DND-41 (cell line): ENCODE results near the gene RSPRY1.

Experiments
- ATAC-seq: fragments of 200-7000 bp; cut with Tn5 transposase; 3 replicates; pipeline ENCODE4 v1.9.1; 2021; ENCODE audit warnings: low read depth; ENCODE audit not compliant: insufficient read depth
- DNase-seq: peaks from one replicate; pipeline ENCODE4 v3.0.0-alpha.2; 2020
- H2AFZ ChIP-seq: 2 replicates; pipeline ENCODE4 v1.6.0; 2012; ENCODE audit warnings: low read depth, low read length
- H3K27ac ChIP-seq: 2 replicates; pipeline ENCODE4 v1.5.1; 2012; ENCODE audit warnings: low read length, inconsistent platforms
- H3K27me3 ChIP-seq: fragments of 200-600 bp; sonication (generic); 2 replicates; pipeline ENCODE4 v1.6.0; 2012; ENCODE audit warnings: low read length, mild to moderate bottlenecking, inconsistent platforms; ENCODE audit not compliant: insufficient read depth, poor library complexity
- H3K36me3 ChIP-seq: 2 replicates; pipeline ENCODE4 v1.5.1; 2012; ENCODE audit warnings: low read length, inconsistent platforms; ENCODE audit not compliant: insufficient read depth
- H3K4me1 ChIP-seq: 2 replicates; pipeline ENCODE4 v1.5.1; 2012; ENCODE audit warnings: mild to moderate bottlenecking, low read length; ENCODE audit not compliant: insufficient read depth
- H3K4me2 ChIP-seq: 2 replicates; pipeline ENCODE4 v1.6.0; 2012; ENCODE audit warnings: mild to moderate bottlenecking, moderate library complexity, low read length, inconsistent platforms; ENCODE audit not compliant: insufficient read depth
- H3K4me3 ChIP-seq, 2 experiments: fragments of 200-600 bp in 1 of 2; shearing (Covaris generic) in 1 of 2; 2 replicates each; pipeline ENCODE4 v1.5.1; 2012 to 2016; ENCODE audit warnings: inconsistent platforms in 2 of 2, low read length in 2 of 2, mild to moderate bottlenecking in 2 of 2, low read depth in 1 of 2, moderate library complexity in 1 of 2
- H3K79me2 ChIP-seq: 2 replicates; pipeline ENCODE4 v1.6.0; 2012; ENCODE audit warnings: low read length, inconsistent platforms; ENCODE audit not compliant: insufficient read depth
- H3K9ac ChIP-seq: 2 replicates; pipeline ENCODE4 v1.6.0; 2012; ENCODE audit warnings: low read depth, mild to moderate bottlenecking, inconsistent platforms, low read length, moderate library complexity
- H3K9me3 ChIP-seq: 2 replicates; pipeline ENCODE4 v1.5.1; 2012; ENCODE audit warnings: low read length, moderate library complexity, mild to moderate bottlenecking, inconsistent platforms; ENCODE audit not compliant: insufficient read depth, severe bottlenecking
- H4K20me1 ChIP-seq: 2 replicates; pipeline ENCODE4 v1.6.0; 2012; ENCODE audit warnings: low read length; ENCODE audit not compliant: insufficient read depth
- CTCF ChIP-seq: IDR thresholded peaks from 2 replicates; pipeline ENCODE4 v1.5.1; 2012; ENCODE audit warnings: borderline replicate concordance, low read length, moderate library complexity, mild to moderate bottlenecking; ENCODE audit not compliant: poor library complexity, severe bottlenecking; ENCODE audit errors: extremely low read depth
- EZH2 ChIP-seq: IDR thresholded peaks from 3 replicates; pipeline ENCODE4 v1.6.1; 2012; ENCODE audit warnings: borderline replicate concordance, low read depth, mild to moderate bottlenecking, moderate library complexity, low read length, inconsistent platforms; ENCODE audit not compliant: severe bottlenecking

RSPRY1 gene

GRCh38 chr16:57223057-57223456, 36.9 kb downstream of the RSPRY1 start:
- H2AFZ ChIP-seq: no peak overlapping the region
- no peak for TF ChIP-seq EZH2
- no peak for TF ChIP-seq CTCF
- H3K36me3 ChIP-seq: peaks cover 70% of the 10 kb centered on the region
- H3K9ac ChIP-seq: no peak overlapping the region
- H3K9me3 ChIP-seq: no peaks in the 10 kb centered on the region
- no peak for DNase-seq
- H3K27ac ChIP-seq: no peak overlapping the region
- H3K4me2 ChIP-seq: no peak overlapping the region
- ATAC-seq: no peak
- no peaks in the 10 kb centered on the region for H3K79me2 ChIP-seq
- H3K4me1 ChIP-seq: no peaks in the 10 kb centered on the region
- H3K27me3 ChIP-seq: no peaks in the 10 kb centered on the region
- no peak overlapping the region for H3K4me3 ChIP-seq
- no peaks in the 10 kb centered on the region for H4K20me1 ChIP-seq

GRCh38 chr16:57224651-57225335, 38.7 kb downstream of the RSPRY1 start:
- no peak overlapping the region for H2AFZ ChIP-seq
- no peaks in the 10 kb centered on the region for H3K27me3 ChIP-seq
- H4K20me1 ChIP-seq: no peaks in the 10 kb centered on the region
- H3K79me2 ChIP-seq: no peaks in the 10 kb centered on the region
- H3K4me3 ChIP-seq: no peak overlapping the region
- ATAC-seq: no peak
- no peaks in the 10 kb centered on the region for H3K4me1 ChIP-seq
- DNase-seq: no peak
- no peaks in the 10 kb centered on the region for H3K9me3 ChIP-seq
- H3K4me2 ChIP-seq: no peak overlapping the region
- no peak overlapping the region for H3K9ac ChIP-seq
- H3K36me3 ChIP-seq: peaks cover 80% of the 10 kb centered on the region
- TF ChIP-seq CTCF (no peak), EZH2 (no peak)
- H3K27ac ChIP-seq: no peak overlapping the region

GRCh38 chr16:57225978-57226377, 39.8 kb downstream of the RSPRY1 start:
- H3K36me3 ChIP-seq: peaks cover 85% of the 10 kb centered on the region

More at GRCh38 chr16:57225978-57226377, 39.8 kb downstream of the RSPRY1 start:
- H3K27ac ChIP-seq: no peak overlapping the region
- no peak for DNase-seq
- H3K9ac ChIP-seq: no peak overlapping the region
- H3K9me3 ChIP-seq: no peaks in the 10 kb centered on the region
- H3K79me2 ChIP-seq: no peaks in the 10 kb centered on the region
- no peak for ATAC-seq
- H4K20me1 ChIP-seq: no peaks in the 10 kb centered on the region
- H3K4me3 ChIP-seq: no peak overlapping the region
- TF ChIP-seq CTCF (no peak), EZH2 (no peak)
- H3K4me1 ChIP-seq: no peaks in the 10 kb centered on the region
- no peak overlapping the region for H2AFZ ChIP-seq
- no peak overlapping the region for H3K4me2 ChIP-seq
- no peaks in the 10 kb centered on the region for H3K27me3 ChIP-seq
